H1 (cell line): Measurements from ENCODE around the gene VSTM4. TPM values are rescaled to one million over a fixed set of nuclear protein-coding genes. Genes with fewer than 3 reads are reported as not detected.

ENCODE experiments used
- CTCF ChIA-PET: fragments of 300-600 bp; sonication (Branson Sonifier 250); formaldehyde crosslinking; loops from one replicate; lab custom pipeline; 2021; ENCODE audit not compliant: partially characterized antibody; lab: Charles Lee
- POLR2A ChIA-PET: fragments of 300-600 bp; sonication (Branson Sonifier 250); formaldehyde crosslinking; loops from one replicate; lab custom pipeline; 2021; ENCODE audit warnings: inconsistent platforms; ENCODE audit not compliant: partially characterized antibody; lab: Charles Lee
- DNase-seq, 2 experiments: peaks; one replicate each; pipeline versions ENCODE4 v3.0.0 to v3.0.0-alpha.2; 2010 to 2022; ENCODE audit warnings: low spot score in 2 of 2, low read depth in 1 of 2, mixed read lengths in 1 of 2
- FAIRE-seq: peaks from 2 replicates; lab custom pipeline; 2011; peaks lifted over from hg19 to GRCh38; lab: Jason Lieb, UNC
- H2AFZ ChIP-seq: 2 replicates; pipeline ENCODE4 v1.8.1; 2012; ENCODE audit warnings: low read length, inconsistent platforms
- H2AK5ac ChIP-seq: 2 replicates; pipeline ENCODE4 v1.6.1; 2013; ENCODE audit warnings: low read depth, low read length
- H2BK120ac ChIP-seq: replicated peaks from 2 replicates; pipeline ENCODE3; 2013; ENCODE audit warnings: low read depth, low read length, inconsistent platforms
- H2BK12ac ChIP-seq: 2 replicates; pipeline ENCODE4 v1.6.1; 2013; ENCODE audit warnings: low read depth, low read length
- H2BK15ac ChIP-seq: 2 replicates; pipeline ENCODE4 v1.6.1; 2013; ENCODE audit warnings: low read length
- H2BK20ac ChIP-seq: 2 replicates; pipeline ENCODE4 v1.6.1; 2013; ENCODE audit warnings: low read length
- H2BK5ac ChIP-seq: 2 replicates; pipeline ENCODE4 v1.6.1; 2013; ENCODE audit warnings: low read depth, low read length
- H3K14ac ChIP-seq: 2 replicates; pipeline ENCODE4 v1.6.1; 2013; ENCODE audit warnings: inconsistent platforms; ENCODE audit not compliant: insufficient read length
- H3K18ac ChIP-seq: 2 replicates; pipeline ENCODE4 v1.6.1; 2013; ENCODE audit warnings: low read length; ENCODE audit errors: extremely low read depth
- H3K23ac ChIP-seq: 2 replicates; pipeline ENCODE4 v1.6.1; 2013; ENCODE audit warnings: inconsistent platforms; ENCODE audit not compliant: insufficient read length
- H3K23me2 ChIP-seq: 2 replicates; pipeline ENCODE4 v1.6.1; 2013; ENCODE audit warnings: low read depth, low read length
- H3K27ac ChIP-seq: 2 replicates; pipeline ENCODE4 v1.6.1; 2011; ENCODE audit warnings: low read depth, low read length, inconsistent platforms
- H3K27me3 ChIP-seq, 4 experiments: replicated peaks in 1 of 4; 1 replicate in 1 of 4; 2 replicates in 3 of 4; pipeline versions ENCODE4 v1.6.1 to v1.8.1; 2011 to 2013; ENCODE audit warnings: low read length in 3 of 4, mild to moderate bottlenecking in 3 of 4, inconsistent platforms in 2 of 4, mixed read lengths in 2 of 4, moderate library complexity in 1 of 4; ENCODE audit not compliant: control insufficient read depth in 3 of 4, insufficient read depth in 3 of 4; ENCODE audit errors: extremely low read depth in 1 of 4
- H3K36me3 ChIP-seq, 4 experiments: 2 replicates each; pipeline versions ENCODE4 v1.6.1 to v1.8.1; 2011 to 2013; ENCODE audit warnings: mild to moderate bottlenecking in 4 of 4, low read length in 3 of 4, moderate library complexity in 2 of 4, control low read depth in 1 of 4, inconsistent platforms in 1 of 4; ENCODE audit not compliant: insufficient read depth in 4 of 4, control insufficient read depth in 2 of 4
- H3K4ac ChIP-seq: replicated peaks from 2 replicates; pipeline ENCODE3; 2013; ENCODE audit warnings: low read length, low read depth, mixed read lengths, inconsistent platforms; ENCODE audit not compliant: insufficient read length
- H3K4me1 ChIP-seq, 4 experiments: replicated peaks in 1 of 4; 1 replicate in 1 of 4; 2 replicates in 3 of 4; pipeline versions ENCODE4 v1.6.1 to v1.8.1; 2011 to 2013; ENCODE audit warnings: low read length in 3 of 4, inconsistent platforms in 2 of 4, mixed read lengths in 1 of 4; ENCODE audit not compliant: insufficient read depth in 4 of 4, control insufficient read depth in 3 of 4
- H3K4me2 ChIP-seq, 2 experiments: 2 replicates each; pipeline versions ENCODE4 v1.6.1 to v1.8.1; 2011 to 2013; ENCODE audit warnings: low read depth in 2 of 2, low read length in 2 of 2, control low read depth in 1 of 2, inconsistent platforms in 1 of 2, mild to moderate bottlenecking in 1 of 2; ENCODE audit not compliant: insufficient read depth in 1 of 2
- H3K4me3 ChIP-seq, 4 experiments: fragments of 200-600, 300-600 bp in 1 of 4; sonication (generic), shearing (Covaris generic), sonication (Bioruptor Twin) in 1 of 4; 2 replicates each; pipeline versions ENCODE4 v1.5.1 to v1.8.1; 2011 to 2016; ENCODE audit warnings: low read length in 4 of 4, low read depth in 3 of 4, control low read depth in 2 of 4, inconsistent platforms in 2 of 4, mild to moderate bottlenecking in 2 of 4, mixed read lengths in 1 of 4, moderate library complexity in 1 of 4; ENCODE audit not compliant: insufficient read depth in 2 of 4; ENCODE audit errors: extremely low read depth in 1 of 4
- H3K56ac ChIP-seq: replicated peaks from 2 replicates; pipeline ENCODE3; 2013; ENCODE audit warnings: low read depth, mild to moderate bottlenecking, mixed read lengths, low read length, inconsistent platforms; ENCODE audit not compliant: insufficient read length
- H3K79me1 ChIP-seq: 2 replicates; pipeline ENCODE4 v1.6.1; 2013; ENCODE audit warnings: low read depth, low read length, control low read depth
- H3K79me2 ChIP-seq, 2 experiments: 2 replicates each; pipeline versions ENCODE4 v1.6.1 to v1.8.1; 2012 to 2013; ENCODE audit warnings: low read length in 2 of 2, mild to moderate bottlenecking in 2 of 2, inconsistent platforms in 1 of 2; ENCODE audit not compliant: insufficient read depth in 2 of 2, control insufficient read depth in 1 of 2
- H3K9ac ChIP-seq, 4 experiments: replicated peaks in 1 of 4; 1 replicate in 1 of 4; 2 replicates in 3 of 4; pipeline versions ENCODE4 v1.6.1 to v1.8.1; 2011 to 2013; ENCODE audit warnings: low read depth in 3 of 4, low read length in 3 of 4, control low read depth in 2 of 4, mild to moderate bottlenecking in 2 of 4, moderate library complexity in 2 of 4, inconsistent platforms in 1 of 4; ENCODE audit errors: extremely low read depth in 1 of 4
- H3K9me3 ChIP-seq, 2 experiments: 2 replicates each; pipeline versions ENCODE4 v1.6.1 to v1.8.1; 2012 to 2013; ENCODE audit warnings: mild to moderate bottlenecking in 2 of 2, moderate library complexity in 2 of 2, control low read depth in 1 of 2, inconsistent platforms in 1 of 2, low read depth in 1 of 2, low read length in 1 of 2, mixed read lengths in 1 of 2; ENCODE audit not compliant: insufficient read depth in 2 of 2
- H4K20me1 ChIP-seq, 2 experiments: replicated peaks in 1 of 2; 2 replicates each; pipeline versions ENCODE3 to v1.8.1; 2011 to 2013; ENCODE audit warnings: inconsistent platforms in 2 of 2, low read length in 2 of 2, mild to moderate bottlenecking in 1 of 2; ENCODE audit not compliant: insufficient read depth in 2 of 2, control insufficient read depth in 1 of 2
- H4K5ac ChIP-seq: 2 replicates; pipeline ENCODE4 v1.6.1; 2013; ENCODE audit warnings: low read length, low read depth, mixed read lengths, inconsistent platforms; ENCODE audit not compliant: insufficient read length
- H4K8ac ChIP-seq: 2 replicates; pipeline ENCODE4 v1.8.0; 2013; ENCODE audit warnings: mild to moderate bottlenecking, moderate library complexity, low read length, inconsistent platforms; ENCODE audit not compliant: insufficient read depth; ENCODE audit errors: extremely low read depth
- H4K91ac ChIP-seq: replicated peaks from 2 replicates; pipeline ENCODE3; 2013; ENCODE audit warnings: low read length, mixed read lengths, inconsistent platforms; ENCODE audit not compliant: insufficient read length
- CBX5 ChIP-seq: fragments of 300-800, 300-1000 bp; sonication (generic); IDR thresholded peaks from 2 replicates; pipeline ENCODE4 v1.7.1; 2016; ENCODE audit warnings: antibody characterized with exemption, low read length, low read depth
- CEBPB ChIP-seq: IDR thresholded peaks from 2 replicates; pipeline ENCODE4 v1.6.1; 2012; ENCODE audit warnings: low read depth, low read length
- CREB1 ChIP-seq: IDR thresholded peaks from 2 replicates; pipeline ENCODE4 v1.6.1; 2012; ENCODE audit warnings: inconsistent platforms
- FOSL1 ChIP-seq: IDR thresholded peaks from 2 replicates; pipeline ENCODE4 v1.6.1; 2011; ENCODE audit warnings: mild to moderate bottlenecking, low read depth, low read length, moderate library complexity; ENCODE audit not compliant: insufficient read depth
- GABPA ChIP-seq: IDR thresholded peaks from 2 replicates; pipeline ENCODE4 v1.6.1; 2011; ENCODE audit warnings: mild to moderate bottlenecking, low read length, moderate library complexity, borderline replicate concordance; ENCODE audit not compliant: insufficient read depth
- JUND ChIP-seq: IDR thresholded peaks from 2 replicates; pipeline ENCODE4 v1.6.1; 2011; ENCODE audit warnings: mild to moderate bottlenecking, improper control_type of control experiment, low read length
- KDM4A ChIP-seq: IDR thresholded peaks from one replicate; pipeline ENCODE4 v1.7.1; 2012; ENCODE audit warnings: low read depth, mild to moderate bottlenecking, moderate library complexity, low read length, inconsistent platforms; ENCODE audit not compliant: severe bottlenecking
- MAFK ChIP-seq: IDR thresholded peaks from 2 replicates; pipeline ENCODE4 v1.6.1; 2012; ENCODE audit warnings: low read depth, mild to moderate bottlenecking, improper control_type of control experiment, low read length
- MAX ChIP-seq: IDR thresholded peaks from 2 replicates; pipeline ENCODE4 v1.6.1; 2012; ENCODE audit warnings: inconsistent platforms
- NANOG ChIP-seq: IDR thresholded peaks from 2 replicates; pipeline ENCODE4 v1.6.1; 2011; ENCODE audit warnings: low read length, low read depth, mild to moderate bottlenecking, inconsistent platforms; ENCODE audit not compliant: insufficient read depth, poor library complexity, severe bottlenecking
- SAP30 ChIP-seq: fragments of 300-600 bp; sonication (generic); IDR thresholded peaks from 2 replicates; pipeline ENCODE4 v1.7.1; 2012; ENCODE audit warnings: low read length, moderate library complexity, mild to moderate bottlenecking, inconsistent platforms; ENCODE audit not compliant: insufficient read depth, insufficient replicate concordance
- SUZ12 ChIP-seq: fragments of 200-600 bp; sonication (generic); IDR thresholded peaks from 2 replicates; pipeline ENCODE4 v1.6.1; 2012; ENCODE audit warnings: mild to moderate bottlenecking, inconsistent platforms, low read length, moderate library complexity, mixed read lengths
- YY1 ChIP-seq: IDR thresholded peaks from 2 replicates; pipeline ENCODE4 v1.6.1; 2011; ENCODE audit warnings: low read depth, mild to moderate bottlenecking, low read length
- WGBS, 2 experiments: shearing (Covaris generic) in 1 of 2; methylation state at CpG; one replicate each; pipeline versions ENCODE4 v1.1.6 to v1.1.7; 2013 to 2015; ENCODE audit warnings: low lambda C conversion rate in 2 of 2, mixed read lengths in 2 of 2, inconsistent platforms in 1 of 2, low coverage in 1 of 2, missing lambda C conversion rate in 1 of 2; ENCODE audit not compliant: insufficient replicate concordance in 2 of 2, insufficient coverage in 1 of 2, insufficient read length in 1 of 2; ENCODE audit errors: extremely low coverage in 1 of 2, missing lambda C conversion rate in 1 of 2; 5-methylcytosine and 5-hydroxymethylcytosine counted together
- polyA plus RNA-seq, 7 experiments: library from polyadenylated mRNA; depleted of rRNA in 3 of 7; stranded (reverse) in 5 of 7; unstranded in 2 of 7; fragments of >200 nt in 5 of 7; fragments of 200-250 nt in 2 of 7; gene quantifications; 1 replicate in 5 of 7; 2 replicates in 1 of 7; 4 replicates in 1 of 7; pipeline versions ENCODE4 v1.2.1 to v1.2.3, GENCODE V29; 2011 to 2013; ENCODE audit warnings: missing spikeins in 2 of 7, mixed read lengths in 2 of 7
- total RNA-seq: library from RNA; stranded (reverse); fragmentation: NEBNext Ultra II Directional; extraction: Animal tissue kit (Norgen Biotek cat#: 25700); gene quantifications from 2 replicates; pipeline ENCODE4 v1.2.1, GENCODE V29; 2021

VSTM4 gene
- total and polyA plus RNA-seq, 2 of the 8 experiments (the other 6 are each of a cell fraction or from before 2014, with no cell fraction given): 0.48 to 0.73 TPM

GRCh38 chr10:49009199-49009979 is 105.9 kb downstream of the VSTM4 start:
- no peaks in the 10 kb centered on the region; a peak in 1 of 7 replicates for H3K27me3 ChIP-seq
- H3K4me1 ChIP-seq: no peaks in the 10 kb centered on the region
- no peak overlapping the region for H2BK5ac ChIP-seq
- POLR2A ChIA-PET: no interaction called here
- H3K9me3 ChIP-seq: no peaks in the 10 kb centered on the region
- no peak overlapping the region for H2AK5ac ChIP-seq
- 96% methylated on average over 8 of the region's 8 CpGs; no CpG with 5 or more reads in 1 of the 2 experiments for WGBS, 2 experiments
- no peaks in the 10 kb centered on the region for H3K79me2 ChIP-seq
- no peak overlapping the region for H3K4me3 ChIP-seq
- no peak overlapping the region for H3K27ac ChIP-seq
- no peak overlapping the region for H3K18ac ChIP-seq
- no peak overlapping the region for H4K8ac ChIP-seq
- DNase-seq (no peak), FAIRE-seq (no peak)
- no peaks in the 10 kb centered on the region for H4K20me1 ChIP-seq
- CTCF ChIA-PET: interaction anchor here (0.7 to 1.3 kb wide), 5 partner anchors 8 to 126 kb away, joined by 3 read pairs; no protein-coding TSS in a partner anchor
- H3K9ac ChIP-seq: no peak overlapping the region
- H2BK20ac ChIP-seq: no peak overlapping the region
- no peaks in the 10 kb centered on the region for H3K79me1 ChIP-seq
- H3K14ac ChIP-seq: no peak overlapping the region
- H2AFZ ChIP-seq: no peak overlapping the region
- H3K36me3 ChIP-seq: no peaks in the 10 kb centered on the region
- no peaks in the 10 kb centered on the region for H3K23me2 ChIP-seq
- H2BK120ac ChIP-seq: no peak overlapping the region
- no peak overlapping the region for H4K91ac ChIP-seq
- no peak overlapping the region for H3K4me2 ChIP-seq
- no peak overlapping the region for H4K5ac ChIP-seq
- no peak overlapping the region for H3K4ac ChIP-seq
- H3K56ac ChIP-seq: no peak overlapping the region
- no peak overlapping the region for H3K23ac ChIP-seq
- no peak overlapping the region for H2BK15ac ChIP-seq
- no peak overlapping the region for H2BK12ac ChIP-seq
- TF ChIP-seq NANOG (no peak), SUZ12 (no peak), CEBPB (no peak), MAFK (no peak), KDM4A (no peak), CREB1 (no peak), CBX5 (no peak), FOSL1 (no peak), GABPA (no peak), YY1 (no peak), MAX (no peak), SAP30 (no peak), JUND (no peak)
